ENCODE results near the gene CHRNA5.

DNA sequence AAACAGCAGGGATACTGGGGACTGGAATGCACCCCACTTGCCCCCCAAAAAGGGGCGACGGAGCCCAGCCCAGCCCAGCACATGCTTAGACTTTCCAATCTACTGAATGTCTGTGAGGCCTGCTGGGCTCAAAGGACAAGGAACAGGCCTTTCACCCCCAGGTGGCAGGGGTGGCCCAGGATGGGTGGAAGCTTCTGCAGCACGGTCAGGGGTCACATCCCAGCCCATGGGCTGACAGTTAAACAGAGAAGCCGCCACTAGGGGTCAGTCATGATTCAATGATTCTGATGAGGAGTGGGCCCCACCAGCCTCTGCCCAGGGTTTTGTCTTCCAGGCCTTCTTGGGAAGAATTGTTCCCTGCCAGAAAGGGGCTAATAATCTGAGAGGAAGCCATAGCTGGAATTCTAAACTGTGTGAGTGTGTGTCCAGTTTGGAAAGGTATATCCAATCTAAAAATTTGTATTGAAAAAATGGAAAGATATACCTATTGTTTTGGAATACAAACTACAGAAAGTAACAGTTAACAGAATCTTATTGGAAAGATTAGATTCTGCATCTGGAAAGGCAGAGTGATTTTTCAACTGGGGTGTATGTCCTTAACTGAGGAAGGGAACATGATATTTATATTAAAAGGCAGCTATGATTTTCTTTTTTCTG lies 73.5 kb downstream of the CHRNA5 start:
- TF ChIP-seq POLR2A (IDR thresholded peaks at IDR 0.05): no peak
- TF ChIP-seq, protein P1, sequence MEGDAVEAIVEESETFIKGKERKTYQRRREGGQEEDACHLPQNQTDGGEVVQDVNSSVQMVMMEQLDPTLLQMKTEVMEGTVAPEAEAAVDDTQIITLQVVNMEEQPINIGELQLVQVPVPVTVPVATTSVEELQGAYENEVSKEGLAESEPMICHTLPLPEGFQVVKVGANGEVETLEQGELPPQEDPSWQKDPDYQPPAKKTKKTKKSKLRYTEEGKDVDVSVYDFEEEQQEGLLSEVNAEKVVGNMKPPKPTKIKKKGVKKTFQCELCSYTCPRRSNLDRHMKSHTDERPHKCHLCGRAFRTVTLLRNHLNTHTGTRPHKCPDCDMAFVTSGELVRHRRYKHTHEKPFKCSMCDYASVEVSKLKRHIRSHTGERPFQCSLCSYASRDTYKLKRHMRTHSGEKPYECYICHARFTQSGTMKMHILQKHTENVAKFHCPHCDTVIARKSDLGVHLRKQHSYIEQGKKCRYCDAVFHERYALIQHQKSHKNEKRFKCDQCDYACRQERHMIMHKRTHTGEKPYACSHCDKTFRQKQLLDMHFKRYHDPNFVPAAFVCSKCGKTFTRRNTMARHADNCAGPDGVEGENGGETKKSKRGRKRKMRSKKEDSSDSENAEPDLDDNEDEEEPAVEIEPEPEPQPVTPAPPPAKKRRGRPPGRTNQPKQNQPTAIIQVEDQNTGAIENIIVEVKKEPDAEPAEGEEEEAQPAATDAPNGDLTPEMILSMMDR (IDR thresholded peaks at IDR 0.05): peak; percentile 54 to 71 (median 64)

Data from adrenal gland (tissue), 5 donors.